ENCODE data around the gene SMIM31. TPM values are rescaled to one million over a fixed set of nuclear protein-coding genes. Genes with fewer than 3 reads are reported as not detected.

The SMIM31 gene
- total RNA-seq, 1 experiment from 2014 or later, result not detected

DNA sequence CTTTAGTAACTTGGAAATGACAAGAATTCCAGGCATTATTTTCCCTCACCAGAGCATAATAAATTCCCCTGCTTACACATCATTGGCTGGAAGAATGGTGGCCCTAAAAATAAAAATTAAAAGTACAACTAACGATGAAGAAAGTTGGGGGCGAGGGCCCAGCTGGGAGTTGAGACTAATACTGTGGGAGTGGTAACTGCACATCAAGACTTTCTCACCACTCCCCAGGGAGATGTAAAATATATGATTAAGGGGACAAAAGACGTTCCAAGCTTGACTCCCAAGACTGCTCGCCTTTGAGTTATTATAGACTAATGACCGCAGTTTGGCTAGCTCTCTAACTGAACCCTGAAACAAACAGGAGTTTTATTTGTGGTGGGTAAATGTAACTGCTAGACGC is 30.0 kb downstream of the SMIM31 start:
- Histone ChIP-seq H3K56ac (ENCODE audit: insufficient read length, low read depth, low read length) (no peak overlapping the region), H2AFZ (ENCODE audit: low read length) (no peak overlapping the region), H3K27me3 (ENCODE audit: insufficient read depth, low read length) (no peaks in the 10 kb centered on the region), H3K14ac (ENCODE audit: insufficient read depth, low read length) (no peak overlapping the region), H3K9me3 (ENCODE audit: control insufficient read depth, low read depth, low read length) (no peaks in the 10 kb centered on the region), H2BK5ac (ENCODE audit: insufficient read length, low read length) (no peak overlapping the region), H2BK12ac (ENCODE audit: insufficient read length, low read depth, low read length) (no peak overlapping the region), H3K4ac (ENCODE audit: low read depth, low read length) (no peak overlapping the region), H4K20me1 (ENCODE audit: control insufficient read depth, insufficient read depth, insufficient read length) (no peaks in the 10 kb centered on the region), H3K18ac (ENCODE audit: insufficient read length, low read depth, low read length) (no peak overlapping the region), H3K9ac (ENCODE audit: extremely low read depth, insufficient read length, low read length) (no peak overlapping the region), H2AK5ac (ENCODE audit: insufficient read length, low read length) (no peak overlapping the region), H3T11ph (ENCODE audit: low read length) (no peak overlapping the region), H3K4me2 (ENCODE audit: insufficient read depth, insufficient read length, low read length) (no peak overlapping the region), H3K23ac (ENCODE audit: insufficient read length, low read depth, low read length) (no peak overlapping the region), H2BK120ac (ENCODE audit: low read depth, low read length, poor library complexity, severe bottlenecking) (no peak overlapping the region), H2BK15ac (ENCODE audit: low read depth, low read length) (no peak overlapping the region), H4K8ac (replicated peaks; ENCODE audit: insufficient read length, low read depth, low read length) (no peak overlapping the region), H3K79me2 (ENCODE audit: insufficient read depth, low read length) (no peaks in the 10 kb centered on the region), H3K79me1 (ENCODE audit: insufficient read depth, low read depth, low read length, poor library complexity, severe bottlenecking) (no peaks in the 10 kb centered on the region), H2BK20ac (ENCODE audit: low read depth, low read length, poor library complexity, severe bottlenecking) (no peak overlapping the region), H4K91ac (ENCODE audit: insufficient read length, low read depth, low read length) (no peak overlapping the region), H3K27ac (ENCODE audit: insufficient read length, low read depth, low read length) (no peak overlapping the region), H4K5ac (ENCODE audit: insufficient read length, low read depth, low read length) (no peak overlapping the region), H3K4me1 (ENCODE audit: insufficient read depth, low read length) (no peaks in the 10 kb centered on the region), H3K23me2 (ENCODE audit: insufficient read length, low read depth, low read length, poor library complexity, severe bottlenecking) (no peaks in the 10 kb centered on the region)
- no peaks in the 10 kb centered on the region for H3K9me3 Mint-ChIP-seq
- TF ChIP-seq, protein P1, sequence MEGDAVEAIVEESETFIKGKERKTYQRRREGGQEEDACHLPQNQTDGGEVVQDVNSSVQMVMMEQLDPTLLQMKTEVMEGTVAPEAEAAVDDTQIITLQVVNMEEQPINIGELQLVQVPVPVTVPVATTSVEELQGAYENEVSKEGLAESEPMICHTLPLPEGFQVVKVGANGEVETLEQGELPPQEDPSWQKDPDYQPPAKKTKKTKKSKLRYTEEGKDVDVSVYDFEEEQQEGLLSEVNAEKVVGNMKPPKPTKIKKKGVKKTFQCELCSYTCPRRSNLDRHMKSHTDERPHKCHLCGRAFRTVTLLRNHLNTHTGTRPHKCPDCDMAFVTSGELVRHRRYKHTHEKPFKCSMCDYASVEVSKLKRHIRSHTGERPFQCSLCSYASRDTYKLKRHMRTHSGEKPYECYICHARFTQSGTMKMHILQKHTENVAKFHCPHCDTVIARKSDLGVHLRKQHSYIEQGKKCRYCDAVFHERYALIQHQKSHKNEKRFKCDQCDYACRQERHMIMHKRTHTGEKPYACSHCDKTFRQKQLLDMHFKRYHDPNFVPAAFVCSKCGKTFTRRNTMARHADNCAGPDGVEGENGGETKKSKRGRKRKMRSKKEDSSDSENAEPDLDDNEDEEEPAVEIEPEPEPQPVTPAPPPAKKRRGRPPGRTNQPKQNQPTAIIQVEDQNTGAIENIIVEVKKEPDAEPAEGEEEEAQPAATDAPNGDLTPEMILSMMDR (conservative IDR thresholded peaks at IDR 0.05), result no peak
- DNase-seq, result no peak
- H3K27ac Mint-ChIP-seq, result peak overlapping the region; percentile 31 to 95 (median 84); a peak in 6 of 7 replicates
- no peaks in the 10 kb centered on the region for H3K27me3 Mint-ChIP-seq (ENCODE audit: low read depth)
- no CpG with 5 or more reads among the region's 6 CpGs for WGBS (ENCODE audit: extremely low coverage, insufficient read length, low lambda C conversion rate)
- no peaks in the 10 kb centered on the region for H3K36me3 Mint-ChIP-seq (ENCODE audit: insufficient read depth in 1 of 3, low read depth in 3 of 3)
- H3K4me1 Mint-ChIP-seq, result peaks cover 10 to 14% of the 10 kb centered on the region in 2 experiments
- H3K4me3 Mint-ChIP-seq, result no peak overlapping the region
